Glomerular visceral epithelial cell (primary cell): ENCODE data around the gene PHKG1.
"Not testable (repeated sequence)": the region's sequence is repeated elsewhere in the genome, so short reads cannot be mapped to it uniquely, and the experiment has no call there.

ENCODE experiments used
- DNase-seq: peaks from one replicate; pipeline ENCODE4 v3.0.0-alpha.2; 2016; ENCODE audit errors: extremely low spot score

PHKG1 gene

GRCh38 chr7:56083150-56083785 lies 9.5 kb downstream of the PHKG1 start:
- no peak for DNase-seq

- DNase-seq = no peak
Measured at GRCh38 chr7:56081626-56082340, 11.0 kb downstream of the PHKG1 start.

GRCh38 chr7:56080726-56081435 lies 11.9 kb downstream of the PHKG1 start:
- not testable (repeated sequence) for DNase-seq

- no peak for DNase-seq
Measured at GRCh38 chr7:56079450-56080185, 13.1 kb downstream of the PHKG1 start.

- DNase-seq = no peak
Measured at GRCh38 chr7:56078196-56078595, 14.6 kb downstream of the PHKG1 start.

- no peak for DNase-seq
Measured at GRCh38 chr7:56077681-56078080, 15.1 kb downstream of the PHKG1 start.

- peak; percentile 87 for DNase-seq
Measured at GRCh38 chr7:56074371-56074791, 18.4 kb downstream of the PHKG1 start.

GRCh38 chr7:56066376-56066775 lies 26.4 kb downstream of the PHKG1 start:
- DNase-seq = not testable (repeated sequence)

- peak; percentile 91 for DNase-seq
Measured at GRCh38 chr7:56063882-56064625, 28.7 kb downstream of the PHKG1 start, which contains the start of gene SUMF2. Gene SUMF2, plus strand, starts transcription at chr7:56064286. Its CDS starts 26 bp downstream, at chr7:56064312.

GRCh38 chr7:56063500-56063881 lies 29.3 kb downstream of the PHKG1 start:
- DNase-seq = no peak

- DNase-seq = peak; percentile 21
Measured at GRCh38 chr7:56062382-56062781, 30.4 kb downstream of the PHKG1 start.

- DNase-seq = no peak
Measured at GRCh38 chr7:56053993-56054392, 38.8 kb downstream of the PHKG1 start.

- no peak for DNase-seq
Measured at GRCh38 chr7:56053379-56053778, 39.4 kb downstream of the PHKG1 start.

GRCh38 chr7:56051339-56052191 lies 41.2 kb downstream of the PHKG1 start, which contains the start of the genes CCT6A and PSPH:
Gene CCT6A, plus strand, starts transcription at chr7:56051765. Its CDS starts 84 bp downstream, at chr7:56051849.
Gene PSPH, minus strand, starts transcription at chr7:56051444. Its CDS starts 30,232 bp downstream, at chr7:56021212.
- peak; percentile 98 for DNase-seq

GRCh38 chr7:56051053-56051338 lies 41.8 kb downstream of the PHKG1 start:
- no peak for DNase-seq

- DNase-seq = peak; percentile 38
Measured at GRCh38 chr7:56048763-56049162, 44.0 kb downstream of the PHKG1 start.

GRCh38 chr7:56048245-56048644 lies 44.5 kb downstream of the PHKG1 start:
- no peak for DNase-seq

GRCh38 chr7:56047446-56048116 lies 45.2 kb downstream of the PHKG1 start:
- DNase-seq = peak; percentile 43

GRCh38 chr7:56046721-56047445 lies 45.9 kb downstream of the PHKG1 start:
- DNase-seq = peak; percentile 61
